GM18868 (cell line): ENCODE measurements around the gene ADGRG2.

ENCODE experiments used
- ATAC-seq: cut with Tn5 transposase; IDR thresholded peaks from one replicate; pipeline ENCODE4 v1.9.1; 2021; ENCODE audit warnings: mild to moderate bottlenecking, moderate library complexity; ENCODE audit not compliant: unreplicated experiment

Gene ADGRG2

DNA sequence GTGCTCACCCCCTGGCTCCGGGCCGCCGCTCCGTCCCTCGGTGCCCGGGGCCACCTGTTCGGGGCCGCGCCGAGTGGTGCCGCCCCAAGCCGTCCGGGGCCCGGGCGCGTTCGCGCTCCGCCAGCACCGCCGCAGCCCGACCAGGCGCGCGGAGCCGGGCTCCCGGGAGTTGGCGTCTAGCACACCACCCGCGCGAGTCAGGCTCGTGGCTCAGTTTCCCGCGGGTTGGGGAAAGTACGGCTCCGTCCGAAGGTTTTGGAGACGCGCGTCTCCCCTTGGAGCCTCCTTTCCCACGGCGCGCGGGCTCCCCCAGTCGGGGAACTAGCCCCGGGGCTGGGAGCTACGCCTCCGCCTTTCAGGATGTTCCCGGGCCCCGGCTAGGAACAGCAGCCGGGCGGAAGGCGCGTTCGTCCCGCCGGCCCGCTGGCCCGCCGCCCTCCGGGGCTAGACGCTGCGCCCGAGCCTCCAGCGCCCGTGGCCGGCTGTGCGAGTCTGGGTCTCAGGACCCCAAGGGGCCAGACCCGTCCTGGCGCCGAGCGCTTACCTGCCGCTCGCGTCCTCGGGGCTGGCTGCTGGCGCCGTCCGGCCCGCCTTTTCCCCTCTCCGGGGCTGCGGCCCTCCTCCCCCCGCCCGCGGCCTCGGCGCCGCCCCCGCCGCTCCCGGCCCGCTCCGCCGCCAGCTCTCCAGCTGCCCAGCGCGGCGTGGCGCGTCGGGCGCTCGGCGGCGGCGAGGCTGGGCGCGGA lies at the start of gene ADGRG2:
TSS of gene ADGRG2 (minus strand) at position 571 of the 743 bp plus-strand sequence. CDS start 53,634 bp downstream, outside the sequence.
- no peak for ATAC-seq

GRCh38 chrX:19168609-19169008 lies 46.3 kb upstream of the ADGRG2 start:
- no peak for ATAC-seq

- no peak for ATAC-seq
These were observed 40.6 kb upstream of the ADGRG2 start for GRCh38 chrX:19162851-19163250.

DNA sequence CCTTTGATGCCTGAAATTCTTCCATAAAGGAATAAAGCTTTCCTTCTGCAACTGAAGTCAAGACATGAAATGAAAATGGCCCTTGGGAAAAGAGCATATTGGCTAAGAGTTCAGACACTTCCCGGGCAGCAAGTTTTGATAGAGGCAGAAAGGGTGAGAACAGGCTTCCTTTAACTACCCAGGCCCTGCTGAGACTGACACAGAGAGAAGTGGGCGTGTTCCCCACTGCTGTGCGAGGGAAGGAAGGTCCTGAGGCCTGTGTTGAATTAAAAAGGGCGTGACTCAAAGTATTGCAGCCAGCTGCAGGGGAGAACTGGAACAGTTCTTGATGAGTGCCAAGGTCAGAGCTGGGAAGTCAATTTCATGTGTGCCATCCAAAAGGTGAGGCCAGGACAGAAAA lies 33.9 kb upstream of the ADGRG2 start:
- no peak for ATAC-seq

GRCh38 chrX:19152762-19153161 lies 30.5 kb upstream of the ADGRG2 start:
- no peak for ATAC-seq

- no peak for ATAC-seq
These were observed 14.8 kb upstream of the ADGRG2 start for GRCh38 chrX:19137067-19137466.

DNA sequence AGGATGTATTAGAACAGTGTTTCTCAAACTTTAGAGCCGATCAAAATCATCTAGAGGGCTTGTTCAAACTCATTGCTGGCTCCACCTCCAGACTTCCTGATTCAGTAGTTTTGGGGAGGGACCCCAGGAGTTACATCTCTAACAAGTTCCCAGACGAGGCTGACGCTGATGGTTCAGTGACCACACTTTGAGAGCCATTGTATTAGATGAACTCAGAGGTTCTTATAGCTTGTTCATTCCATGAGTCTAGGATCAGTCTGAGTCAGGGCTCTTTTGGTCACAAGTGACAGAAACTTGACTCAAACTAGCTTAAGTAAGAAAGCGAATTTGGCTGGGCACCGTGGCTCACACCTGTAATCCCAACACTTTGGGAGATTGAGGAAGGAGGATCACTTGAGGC lies 11.5 kb upstream of the ADGRG2 start:
- no peak for ATAC-seq

DNA sequence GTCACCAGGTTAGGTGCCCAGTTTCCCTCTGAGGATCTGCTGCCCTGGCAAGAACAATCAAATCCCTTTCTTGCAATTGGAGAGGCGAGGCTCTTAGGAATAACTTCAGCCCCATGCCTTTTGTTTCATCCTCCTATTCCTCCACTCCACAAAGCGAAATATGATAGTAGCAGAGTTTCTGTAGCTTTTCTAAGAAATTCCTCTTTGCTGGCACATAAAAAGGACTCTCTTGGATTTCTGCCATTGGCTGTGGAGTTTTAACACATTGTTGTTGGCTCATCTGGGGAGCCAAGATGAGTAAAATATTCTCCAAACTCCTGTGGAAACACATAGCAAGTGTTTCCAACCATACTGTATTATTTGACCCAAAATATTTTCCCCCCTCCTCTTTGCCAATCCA lies 11.0 kb upstream of the ADGRG2 start:
- ATAC-seq = no peak

DNA sequence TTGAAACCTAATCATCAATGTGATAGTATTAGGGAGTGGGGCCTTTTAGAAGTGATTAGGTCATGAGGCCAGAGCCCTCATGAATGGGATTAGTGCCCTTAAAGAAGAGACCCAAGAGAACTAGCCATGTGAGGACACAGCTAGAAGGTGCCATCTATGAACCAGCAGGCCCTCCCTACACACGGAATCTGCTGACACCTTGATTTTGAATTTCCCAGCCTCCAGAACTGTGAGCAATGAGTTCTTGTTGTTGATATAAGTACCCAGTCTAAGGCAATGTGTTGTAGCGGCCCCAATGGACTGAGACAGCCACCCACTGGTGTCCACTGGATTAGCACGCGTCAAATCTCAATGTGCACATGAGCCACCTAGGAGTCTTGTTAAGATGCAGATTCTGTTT lies 8.4 kb upstream of the ADGRG2 start:
- ATAC-seq = no peak

DNA sequence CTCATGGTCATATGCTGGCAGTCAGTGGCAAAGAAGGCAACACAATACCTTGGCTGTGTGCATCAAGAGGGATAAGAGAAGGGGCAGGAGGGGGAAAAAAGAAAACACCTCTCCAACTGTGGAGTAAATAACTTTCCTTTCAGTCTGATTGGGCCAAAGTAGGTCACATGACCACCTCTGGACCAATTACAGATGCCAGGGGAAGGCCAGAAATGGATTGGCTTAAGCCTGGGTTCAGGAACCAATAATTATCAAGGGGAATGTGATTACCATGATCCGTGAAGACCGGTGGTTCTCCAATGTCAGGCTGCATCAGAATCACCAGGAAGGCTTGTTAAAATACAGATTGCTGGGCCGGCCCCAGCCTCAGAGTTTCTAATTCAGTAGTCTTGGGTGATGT lies 7.4 kb upstream of the ADGRG2 start:
- ATAC-seq = no peak

DNA sequence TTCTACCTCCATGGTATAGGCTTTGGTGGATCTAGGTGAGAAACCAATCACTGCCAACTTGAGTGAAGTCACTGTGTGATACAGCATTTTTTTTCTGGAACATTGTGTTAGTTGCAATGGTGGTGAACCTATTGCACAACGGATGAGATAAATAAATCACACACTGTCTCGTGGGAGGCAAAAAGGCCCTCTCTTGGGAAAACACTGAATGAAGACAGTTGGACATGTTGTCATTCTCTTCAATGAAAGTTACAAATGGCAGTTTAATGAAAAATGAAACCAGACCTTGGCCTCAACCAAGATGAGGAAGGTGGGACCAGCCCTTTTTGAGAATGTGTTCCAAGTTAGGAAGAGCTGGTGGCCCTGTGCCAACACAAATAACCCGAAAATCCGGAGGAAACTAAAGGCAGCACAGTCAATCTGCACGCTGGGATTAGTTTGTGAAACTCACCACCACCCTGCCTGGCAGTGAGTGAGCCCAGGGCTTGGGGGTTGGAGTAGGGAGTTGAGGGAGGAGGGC lies 5.4 kb upstream of the ADGRG2 start:
- ATAC-seq = no peak

DNA sequence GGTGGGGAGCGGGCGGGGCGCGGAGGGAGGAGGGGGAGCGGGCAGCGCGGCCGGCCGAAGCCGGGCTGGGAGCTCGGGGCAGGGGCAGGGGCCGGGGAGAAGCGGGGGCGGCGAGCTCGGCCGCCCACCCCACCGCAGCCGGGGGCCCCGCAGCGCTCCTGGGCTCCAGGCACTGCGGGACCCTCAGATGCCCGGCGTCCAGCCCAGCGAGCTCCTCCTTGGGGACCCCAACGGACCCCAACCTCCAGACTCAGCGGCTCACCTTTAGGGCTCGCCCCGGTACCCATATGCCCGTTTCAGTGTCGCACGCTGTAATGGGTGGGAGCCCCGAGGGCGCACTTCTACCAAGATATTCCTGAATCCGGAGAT lies 357 bp upstream of the ADGRG2 start:
- ATAC-seq = no peak

- no peak for ATAC-seq
These were observed 802 bp downstream of the ADGRG2 start for GRCh38 chrX:19121466-19121865.

- no peak for ATAC-seq
These were observed 11.6 kb downstream of the ADGRG2 start for GRCh38 chrX:19110642-19111041.

- ATAC-seq = no peak
These were observed 15.2 kb downstream of the ADGRG2 start for GRCh38 chrX:19107035-19107434.

- ATAC-seq = no peak
These were observed 21.7 kb downstream of the ADGRG2 start for GRCh38 chrX:19100586-19100985.

DNA sequence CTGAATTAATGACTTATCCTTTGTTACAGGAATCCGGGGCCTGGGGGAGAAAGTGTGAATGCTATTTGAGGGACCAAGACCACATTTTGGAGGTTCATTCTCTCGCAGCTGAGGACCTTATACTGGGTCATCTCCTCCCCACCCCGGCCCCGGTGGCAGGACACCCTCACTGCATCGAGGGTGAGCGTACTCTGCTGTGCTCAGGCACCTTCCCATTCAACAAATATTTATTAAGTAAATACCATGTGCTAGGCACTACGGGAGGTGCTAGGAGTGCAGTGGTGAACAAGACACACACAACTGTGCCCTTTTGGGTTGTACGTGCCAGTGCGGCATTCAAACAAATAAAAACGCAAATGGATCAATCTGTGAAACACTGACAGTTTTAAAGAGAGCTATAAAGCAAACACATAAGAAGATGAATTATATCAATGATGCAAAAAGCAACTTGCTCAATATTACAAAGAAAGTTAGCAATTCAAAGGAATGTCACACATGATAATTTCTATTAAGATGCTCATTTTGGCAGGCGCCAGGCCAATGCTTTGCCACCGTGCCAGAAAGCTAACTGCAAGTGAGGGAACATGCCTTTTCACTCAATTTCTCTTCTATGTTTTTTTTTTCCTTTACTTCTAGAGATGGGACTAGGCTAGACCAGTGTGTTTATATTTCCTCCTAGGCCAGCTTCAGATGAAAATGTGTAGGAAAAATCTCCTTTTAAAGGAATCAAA lies 24.6 kb downstream of the ADGRG2 start:
- ATAC-seq = no peak

DNA sequence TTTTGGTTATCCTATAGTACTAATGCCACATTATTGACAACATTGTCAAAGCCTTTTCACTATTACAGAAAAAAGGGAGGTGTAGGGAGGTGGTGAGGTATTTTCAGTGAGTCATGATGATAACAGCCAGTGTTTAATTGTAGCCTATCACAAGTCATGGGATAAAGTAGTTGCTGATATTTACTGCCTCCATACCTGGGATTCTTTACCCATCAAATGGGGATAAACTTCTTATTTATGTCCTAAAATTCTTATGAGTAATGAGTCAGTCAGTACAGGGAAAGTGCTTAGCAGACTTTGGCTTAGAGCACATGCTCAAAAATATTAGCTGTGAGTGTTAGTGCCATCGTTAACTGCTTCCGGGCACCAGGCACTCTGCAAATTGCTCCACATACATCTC lies 25.7 kb downstream of the ADGRG2 start:
- ATAC-seq = no peak

- ATAC-seq = no peak
These were observed 27.6 kb downstream of the ADGRG2 start for GRCh38 chrX:19094654-19095053.

DNA sequence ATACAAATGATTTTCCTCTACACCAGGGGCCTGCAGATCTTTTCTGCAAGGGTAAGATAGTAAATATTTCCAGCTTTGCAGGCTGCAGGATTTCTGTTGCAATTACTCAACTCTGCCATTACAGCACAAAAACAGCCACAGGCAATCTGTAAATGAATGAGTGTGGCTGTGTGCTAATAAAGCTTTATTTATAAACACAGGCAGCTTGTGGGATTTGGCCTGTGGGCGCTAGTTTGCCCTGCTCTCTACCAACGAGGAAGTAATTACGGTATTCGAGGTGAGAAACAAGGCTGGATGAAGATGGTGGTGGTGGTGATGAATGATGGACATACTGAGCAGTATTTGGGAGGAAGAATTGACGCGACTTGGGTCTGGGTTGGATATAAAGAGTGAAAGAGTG lies 30.7 kb downstream of the ADGRG2 start:
- no peak for ATAC-seq

DNA sequence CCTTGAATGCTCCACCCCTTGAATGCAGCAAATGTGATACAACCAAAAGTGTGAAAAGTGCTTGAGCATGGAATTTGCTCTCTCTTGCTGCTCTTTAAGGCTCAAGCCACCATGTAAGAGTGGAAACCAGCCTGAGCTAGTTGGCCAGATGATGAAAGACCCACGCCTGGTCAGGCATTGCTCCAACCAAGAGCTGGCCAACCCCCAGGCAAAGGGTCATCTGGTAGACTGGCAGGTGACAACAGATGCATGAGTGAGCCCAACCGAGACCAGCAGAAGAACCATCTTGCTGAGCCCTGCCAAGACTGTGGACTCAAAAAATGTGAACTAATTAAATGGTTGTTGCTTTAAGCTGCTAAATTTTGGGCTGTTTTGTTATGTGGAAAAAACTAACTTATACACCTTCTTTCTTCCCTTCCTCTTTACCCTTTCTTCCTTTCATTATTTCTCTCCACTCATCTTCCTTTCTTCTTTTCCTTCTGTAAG lies 32.7 kb downstream of the ADGRG2 start:
- no peak for ATAC-seq

DNA sequence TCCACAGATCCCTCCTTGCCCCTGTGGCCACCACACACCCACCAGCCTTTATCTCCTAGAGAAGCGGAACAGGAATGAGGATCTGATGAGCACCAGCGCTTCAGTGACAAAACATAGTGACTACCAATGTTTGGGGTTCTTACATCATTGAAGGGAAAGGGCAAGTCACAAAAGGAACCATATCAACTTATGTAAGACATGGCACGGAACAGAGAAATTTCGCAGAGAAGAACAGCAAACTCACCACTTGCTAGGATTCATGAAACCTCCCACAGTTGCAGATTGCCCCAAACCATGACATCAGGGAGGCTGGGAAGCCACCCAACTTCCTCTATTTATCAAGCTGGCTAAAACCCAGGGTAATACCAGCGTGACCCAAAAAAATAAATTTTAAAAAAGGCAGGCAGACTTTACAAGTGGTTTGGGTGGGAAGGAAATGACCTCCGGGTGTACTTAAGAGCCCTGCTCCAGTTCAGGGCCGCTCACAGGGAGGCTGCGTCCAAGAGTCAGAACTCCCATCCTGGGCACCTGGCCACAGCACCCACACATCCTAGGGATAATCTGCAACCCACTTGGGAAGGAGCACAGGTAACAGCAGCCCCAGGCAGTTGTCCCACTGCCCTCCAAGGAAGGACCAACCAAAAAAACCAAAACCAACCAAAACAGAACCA lies 36.0 kb downstream of the ADGRG2 start:
- ATAC-seq = no peak
